GM06990 (cell line): ENCODE data around the gene NID1.

Experiments used
- DNase-seq: peaks from one replicate; pipeline ENCODE4 v3.0.0-alpha.2; 2011; ENCODE audit not compliant: insufficient read length; ENCODE audit errors: extremely low read depth
- H3K27me3 ChIP-seq: replicated peaks from 2 replicates; pipeline ENCODE4 v1.6.0; 2011; ENCODE audit warnings: low read length; ENCODE audit not compliant: control insufficient read depth, insufficient read depth
- H3K36me3 ChIP-seq: 2 replicates; pipeline ENCODE4 v1.5.1; 2011; ENCODE audit warnings: low read length; ENCODE audit not compliant: control insufficient read depth, insufficient read depth
- H3K4me3 ChIP-seq: replicated peaks from 2 replicates; pipeline ENCODE4 v1.5.1; 2011; ENCODE audit warnings: low read depth, mild to moderate bottlenecking, control low read depth, low read length
- CTCF ChIP-seq: IDR thresholded peaks from 2 replicates; pipeline ENCODE4 v1.5.1; 2011; ENCODE audit warnings: low read length, control low read depth, mild to moderate bottlenecking, inconsistent platforms; ENCODE audit not compliant: insufficient read depth, poor library complexity, severe bottlenecking

Gene NID1

GRCh38 chr1:236072001-236072400 lies 7.1 kb upstream of the NID1 start:
- Histone ChIP-seq H3K4me3 (no peak overlapping the region), H3K27me3 (no peaks in the 10 kb centered on the region), H3K36me3 (no peaks in the 10 kb centered on the region)
- no peak for DNase-seq
- no peak for TF ChIP-seq CTCF

GRCh38 chr1:236070753-236071152 lies 5.9 kb upstream of the NID1 start:
- no peak for TF ChIP-seq CTCF
- no peak for DNase-seq
- no peaks in the 10 kb centered on the region for H3K36me3 ChIP-seq
- no peaks in the 10 kb centered on the region for H3K27me3 ChIP-seq
- no peak overlapping the region for H3K4me3 ChIP-seq

- no peak for DNase-seq
- no peak for TF ChIP-seq CTCF
Observed at GRCh38 chr1:236069796-236070195, 4.9 kb upstream of the NID1 start.

GRCh38 chr1:236067854-236068454 lies 3.1 kb upstream of the NID1 start:
- no peaks in the 10 kb centered on the region for H3K27me3 ChIP-seq

More at GRCh38 chr1:236069796-236070195, 4.9 kb upstream of the NID1 start:
- Histone ChIP-seq H3K4me3 (no peak overlapping the region), H3K36me3 (no peaks in the 10 kb centered on the region), H3K27me3 (no peaks in the 10 kb centered on the region)

GRCh38 chr1:236066828-236067386 lies 2.0 kb upstream of the NID1 start:
- Histone ChIP-seq H3K27me3 (no peaks in the 10 kb centered on the region), H3K36me3 (no peaks in the 10 kb centered on the region), H3K4me3 (no peak overlapping the region)
- peak; percentile 72 for DNase-seq
- no peak for TF ChIP-seq CTCF

More at GRCh38 chr1:236067854-236068454, 3.1 kb upstream of the NID1 start:
- Histone ChIP-seq H3K36me3 (no peaks in the 10 kb centered on the region), H3K4me3 (no peak overlapping the region)
- no peak for TF ChIP-seq CTCF
- no peak for DNase-seq
